ENCODE results near the gene SEC62. TPM values are rescaled to one million over a fixed set of nuclear protein-coding genes. Genes with fewer than 3 reads are reported as not detected.
A peak's percentile ranks its signal among the peaks of the same experiment; 100 is the strongest.

The SEC62 gene
- total and polyA plus RNA-seq, 2 experiments from 2014 or later: 39.4 to 185 TPM

GRCh38 chr3:169964176-169964575 lies 2.4 kb upstream of the SEC62 start:
- TF ChIP-seq EZH2 (IDR thresholded peaks at IDR 0.05; ENCODE audit: insufficient read depth, poor library complexity, severe bottlenecking) (no peak), EZH2phosphoT487 (IDR thresholded peaks at IDR 0.05; ENCODE audit: insufficient read depth, low read depth) (no peak)
- in situ Hi-C loops (cut with MboI): no loop called here
- peaks cover 16% of the 10 kb centered on the region for H3K4me1 ChIP-seq (ENCODE audit: insufficient read depth)
- H3K9ac ChIP-seq: no peak overlapping the region
- no peak overlapping the region for H3K4me2 ChIP-seq (ENCODE audit: unreplicated experiment)
- WGBS, 2 experiments (ENCODE audit: low coverage in 1 of 2, low lambda C conversion rate in 2 of 2, missing lambda C conversion rate in 2 of 2): 34 to 43% methylated on average over 2 of the region's 2 CpGs
- no peaks in the 10 kb centered on the region for H3K9me2 ChIP-seq (ENCODE audit: insufficient read depth)
- H3K79me2 ChIP-seq (ENCODE audit: insufficient read depth): peaks cover 32% of the 10 kb centered on the region
- H4K20me1 ChIP-seq (ENCODE audit: insufficient read depth): peaks cover 12% of the 10 kb centered on the region; the same call in 1 of the 2 replicates
- peak; percentile 39 for DNase-seq
- H3K27me3 ChIP-seq (replicated peaks; ENCODE audit: insufficient read depth): no peaks in the 10 kb centered on the region; the same call in 1 of the 2 replicates
- H3K4me3 ChIP-seq: no peak overlapping the region
- H3K36me3 ChIP-seq (ENCODE audit: low read depth): no peaks in the 10 kb centered on the region
- no peaks in the 10 kb centered on the region for H3K9me3 ChIP-seq (ENCODE audit: low read depth)
- H3K27ac ChIP-seq: no peak overlapping the region
- H2AFZ ChIP-seq: no peak overlapping the region
- no peaks in the 10 kb centered on the region; the same call in 1 of the 2 replicates for H3F3A ChIP-seq (ENCODE audit: insufficient read depth)

GRCh38 chr3:169965562-169966427 lies 812 bp upstream of the SEC62 start:
- TF ChIP-seq EZH2 (IDR thresholded peaks at IDR 0.05; ENCODE audit: insufficient read depth, poor library complexity, severe bottlenecking): no peak
- TF ChIP-seq EZH2phosphoT487 (IDR thresholded peaks at IDR 0.05; ENCODE audit: insufficient read depth, low read depth): no peak
- H3K9me3 ChIP-seq (ENCODE audit: low read depth): no peaks in the 10 kb centered on the region
- peak; percentile 17 for DNase-seq
- peak overlapping the region; percentile 86 for H3K27ac ChIP-seq
- H3K4me1 ChIP-seq (ENCODE audit: insufficient read depth): peaks cover 18% of the 10 kb centered on the region
- H3K27me3 ChIP-seq (replicated peaks; ENCODE audit: insufficient read depth): no peaks in the 10 kb centered on the region
- 62 to 63% methylated on average over 21 of the region's 21 CpGs for WGBS, 2 experiments (ENCODE audit: low coverage in 1 of 2, low lambda C conversion rate in 2 of 2, missing lambda C conversion rate in 2 of 2)
- H3K9me2 ChIP-seq (ENCODE audit: insufficient read depth): no peaks in the 10 kb centered on the region
- peak overlapping the region; percentile 95 for H3K9ac ChIP-seq
- H3K4me3 ChIP-seq: peak overlapping the region; percentile 92
- peak overlapping the region; percentile 98 for H2AFZ ChIP-seq
- H3K36me3 ChIP-seq (ENCODE audit: low read depth): no peaks in the 10 kb centered on the region
- peak overlapping the region; percentile 74 for H3K4me2 ChIP-seq (ENCODE audit: unreplicated experiment)
- in situ Hi-C loops (cut with MboI): no loop called here
- peaks cover 48% of the 10 kb centered on the region for H3K79me2 ChIP-seq (ENCODE audit: insufficient read depth)
- H4K20me1 ChIP-seq (ENCODE audit: insufficient read depth): peaks cover 14% of the 10 kb centered on the region; the same call in 1 of the 2 replicates
- H3F3A ChIP-seq (ENCODE audit: insufficient read depth): no peaks in the 10 kb centered on the region; the same call in 1 of the 2 replicates

- Histone ChIP-seq H3K27ac (peak overlapping the region; percentile 86), H2AFZ (peak overlapping the region; percentile 98), H3K4me3 (peak overlapping the region; percentile 92), H3K27me3 (replicated peaks; ENCODE audit: insufficient read depth) (no peaks in the 10 kb centered on the region), H3K79me2 (ENCODE audit: insufficient read depth) (peaks cover 62% of the 10 kb centered on the region), H3K4me1 (ENCODE audit: insufficient read depth) (peaks cover 18% of the 10 kb centered on the region), H3F3A (ENCODE audit: insufficient read depth) (no peaks in the 10 kb centered on the region; the same call in 1 of the 2 replicates), H4K20me1 (ENCODE audit: insufficient read depth) (peaks cover 14% of the 10 kb centered on the region; the same call in 1 of the 2 replicates), H3K9me2 (ENCODE audit: insufficient read depth) (no peaks in the 10 kb centered on the region), H3K36me3 (ENCODE audit: low read depth) (no peaks in the 10 kb centered on the region), H3K9me3 (ENCODE audit: low read depth) (no peaks in the 10 kb centered on the region), H3K4me2 (ENCODE audit: unreplicated experiment) (peak overlapping the region; percentile 100), H3K9ac (peak overlapping the region; percentile 95)
- no peak for TF ChIP-seq EZH2phosphoT487 (IDR thresholded peaks at IDR 0.05; ENCODE audit: insufficient read depth, low read depth)
- TF ChIP-seq EZH2 (IDR thresholded peaks at IDR 0.05; ENCODE audit: insufficient read depth, poor library complexity, severe bottlenecking): no peak
- in situ Hi-C loops (cut with MboI): no loop called here
- DNase-seq: peak; percentile 86
- WGBS, 2 experiments (ENCODE audit: low coverage in 1 of 2, low lambda C conversion rate in 2 of 2, missing lambda C conversion rate in 2 of 2): 1 to 3% methylated on average over 27 to 39 of the region's 44 CpGs
Observed at GRCh38 chr3:169966951-169967915, 626 bp downstream of the SEC62 start.
